Embryonic facial prominence (tissue), 1 donor: Measurements from ENCODE around the gene PI4KB.

Experiments
- DNase-seq: peaks from one replicate; pipeline ENCODE4 v3.0.0-alpha.2; 2016; ENCODE audit errors: extremely low spot score

The PI4KB gene

GRCh38 chr1:151311589-151312331 lies 15.5 kb downstream of the PI4KB start:
- DNase-seq: no peak

- DNase-seq: no peak
Observed at GRCh38 chr1:151311011-151311410, 16.2 kb downstream of the PI4KB start.

GRCh38 chr1:151309811-151310323 lies 17.3 kb downstream of the PI4KB start:
- DNase-seq: no peak

- DNase-seq: no peak
Observed at GRCh38 chr1:151294742-151295462, 32.3 kb downstream of the PI4KB start.

- DNase-seq: no peak
Observed at GRCh38 chr1:151293093-151293492, 34.1 kb downstream of the PI4KB start.

- DNase-seq: no peak
Observed at GRCh38 chr1:151292207-151293030, 34.8 kb downstream of the PI4KB start.

- DNase-seq: no peak
Observed at GRCh38 chr1:151290709-151291303, 36.4 kb downstream of the PI4KB start.

- DNase-seq: no peak
Observed at GRCh38 chr1:151289991-151290708, 37.1 kb downstream of the PI4KB start.

- DNase-seq: no peak
Observed at GRCh38 chr1:151289080-151289935, 37.9 kb downstream of the PI4KB start.

- no peak for DNase-seq
Observed at GRCh38 chr1:151288502-151288901, 38.7 kb downstream of the PI4KB start.

GRCh38 chr1:151287767-151288500 lies 39.3 kb downstream of the PI4KB start:
- no peak for DNase-seq

GRCh38 chr1:151287341-151287699 lies 39.9 kb downstream of the PI4KB start:
- no peak for DNase-seq

GRCh38 chr1:151286619-151287340 lies 40.4 kb downstream of the PI4KB start:
- DNase-seq: no peak

- no peak for DNase-seq
Observed at GRCh38 chr1:151284013-151284577, 43.1 kb downstream of the PI4KB start.

GRCh38 chr1:151282883-151283725 lies 44.1 kb downstream of the PI4KB start:
- no peak for DNase-seq

- peak; percentile 100 for DNase-seq
Observed at GRCh38 chr1:151281969-151282882, 45.0 kb downstream of the PI4KB start, which contains the start of gene ZNF687. ZNF687 (plus strand) TSS chr1:151282299; CDS start chr1:151286292, 3,993 bp downstream.
